ENCODE data around the gene VAT1L.

VAT1L gene

GRCh38 chr16:77877712-77878347 is 89.5 kb downstream of the VAT1L start:
- Histone ChIP-seq H3K36me3 (ENCODE audit: control insufficient read depth in 2 of 2, insufficient read depth in 2 of 2, low read length in 2 of 2) (no peaks in the 10 kb centered on the region), H3K27me3 (ENCODE audit: control insufficient read depth in 2 of 2, insufficient read depth in 2 of 2, low read length in 2 of 2) (no peaks in the 10 kb centered on the region), H3K4me1 (ENCODE audit: control insufficient read depth in 2 of 2, insufficient read depth in 2 of 2, low read length in 2 of 2) (no peaks in the 10 kb centered on the region), H3K27ac (ENCODE audit: low read depth in 2 of 2, low read length in 2 of 2) (no peak overlapping the region), H3K9ac (ENCODE audit: low read depth in 1 of 2, low read length in 2 of 2) (no peak overlapping the region), H3K9me3 (ENCODE audit: control insufficient read depth in 2 of 2, low read length in 2 of 2) (no peaks in the 10 kb centered on the region), H3K4me3 (ENCODE audit: low read length in 2 of 2) (no peak overlapping the region)

DNA sequence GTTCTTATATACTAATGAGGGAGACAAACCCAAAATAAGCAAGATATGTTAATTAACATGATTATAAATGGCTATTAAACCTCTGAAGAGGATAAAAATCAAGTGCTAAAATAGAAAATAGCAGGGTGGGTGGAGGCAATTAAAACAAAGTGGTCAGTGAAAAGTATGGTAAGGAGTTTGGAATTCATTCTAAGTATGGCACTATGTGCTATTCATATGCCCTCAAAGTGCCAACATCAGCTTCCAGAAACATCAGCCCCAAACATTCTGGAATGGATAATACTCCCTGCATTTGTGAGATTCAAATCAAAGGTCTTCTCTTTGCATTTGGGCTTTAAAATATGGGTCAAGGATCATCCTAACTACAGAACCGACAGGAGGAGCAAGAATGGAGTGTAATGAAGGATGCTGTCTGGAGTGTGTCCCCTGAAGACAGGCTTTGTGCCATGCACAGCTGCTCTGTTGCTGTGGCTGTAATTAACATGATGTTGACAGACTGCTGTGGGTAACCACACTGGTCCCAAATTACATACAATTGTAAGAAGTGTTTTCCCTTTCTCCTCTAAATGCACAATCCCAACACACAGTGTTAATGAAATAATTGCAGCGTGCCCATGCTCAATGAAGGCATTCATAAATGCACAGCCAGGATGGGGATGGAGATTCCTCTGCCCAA is 93.1 kb downstream of the VAT1L start:
- Histone ChIP-seq H3K4me3 (ENCODE audit: low read length in 2 of 2) (no peak overlapping the region), H3K36me3 (ENCODE audit: control insufficient read depth in 2 of 2, insufficient read depth in 2 of 2, low read length in 2 of 2) (no peaks in the 10 kb centered on the region), H3K4me1 (ENCODE audit: control insufficient read depth in 2 of 2, insufficient read depth in 2 of 2, low read length in 2 of 2) (no peaks in the 10 kb centered on the region), H3K9me3 (ENCODE audit: control insufficient read depth in 2 of 2, low read length in 2 of 2) (no peaks in the 10 kb centered on the region), H3K9ac (ENCODE audit: low read depth in 1 of 2, low read length in 2 of 2) (no peak overlapping the region), H3K27me3 (ENCODE audit: control insufficient read depth in 2 of 2, insufficient read depth in 2 of 2, low read length in 2 of 2) (no peaks in the 10 kb centered on the region), H3K27ac (ENCODE audit: low read depth in 2 of 2, low read length in 2 of 2) (no peak overlapping the region)

GRCh38 chr16:77882358-77882757 is 94.0 kb downstream of the VAT1L start:
- H3K9ac ChIP-seq (ENCODE audit: low read depth in 1 of 2, low read length in 2 of 2): no peak overlapping the region
- H3K27ac ChIP-seq (ENCODE audit: low read depth in 2 of 2, low read length in 2 of 2): no peak overlapping the region
- no peaks in the 10 kb centered on the region for H3K4me1 ChIP-seq (ENCODE audit: control insufficient read depth in 2 of 2, insufficient read depth in 2 of 2, low read length in 2 of 2)
- no peaks in the 10 kb centered on the region for H3K27me3 ChIP-seq (ENCODE audit: control insufficient read depth in 2 of 2, insufficient read depth in 2 of 2, low read length in 2 of 2)
- H3K9me3 ChIP-seq (ENCODE audit: control insufficient read depth in 2 of 2, low read length in 2 of 2): no peaks in the 10 kb centered on the region
- H3K4me3 ChIP-seq (ENCODE audit: low read length in 2 of 2): no peak overlapping the region
- no peaks in the 10 kb centered on the region for H3K36me3 ChIP-seq (ENCODE audit: control insufficient read depth in 2 of 2, insufficient read depth in 2 of 2, low read length in 2 of 2)

DNA sequence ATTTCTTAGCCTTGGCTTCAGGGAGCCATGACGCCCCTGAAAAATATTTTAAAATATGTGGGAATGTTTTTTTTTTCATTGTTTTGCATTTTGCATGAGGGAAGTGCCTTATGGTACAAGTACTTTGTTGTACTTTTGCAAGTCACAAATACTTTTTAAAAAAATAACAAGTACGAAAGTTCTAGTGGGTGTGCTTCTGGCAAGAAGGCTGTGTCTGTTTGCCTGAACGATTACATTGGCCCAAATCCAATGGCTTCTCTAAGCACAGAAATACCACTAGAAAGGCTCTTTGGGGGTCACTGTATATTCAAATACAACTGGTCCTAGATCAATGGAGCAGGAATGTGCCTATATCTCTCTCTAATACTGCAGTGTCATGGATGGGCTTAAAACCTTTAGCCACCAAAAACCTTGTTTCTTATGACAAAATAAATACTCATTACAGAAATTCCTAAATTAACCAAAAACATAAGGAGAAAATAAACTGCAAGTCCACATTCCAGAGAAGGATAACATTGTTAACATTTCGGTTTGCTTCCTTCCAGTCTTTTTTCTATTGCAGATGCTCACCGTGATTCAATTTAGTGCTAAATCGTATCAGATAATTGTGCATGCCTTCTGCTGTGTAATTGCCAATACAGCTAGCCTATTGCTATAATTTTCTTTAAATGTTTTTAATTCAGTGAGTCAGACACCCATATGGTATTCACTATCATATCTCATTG is 97.4 kb downstream of the VAT1L start:
- no peak overlapping the region for H3K27ac ChIP-seq (ENCODE audit: low read depth in 2 of 2, low read length in 2 of 2)
- H3K4me1 ChIP-seq (ENCODE audit: control insufficient read depth in 2 of 2, insufficient read depth in 2 of 2, low read length in 2 of 2): peaks cover 0 to 5% of the 10 kb centered on the region in 2 donors
- no peaks in the 10 kb centered on the region for H3K27me3 ChIP-seq (ENCODE audit: control insufficient read depth in 2 of 2, insufficient read depth in 2 of 2, low read length in 2 of 2)

DNA sequence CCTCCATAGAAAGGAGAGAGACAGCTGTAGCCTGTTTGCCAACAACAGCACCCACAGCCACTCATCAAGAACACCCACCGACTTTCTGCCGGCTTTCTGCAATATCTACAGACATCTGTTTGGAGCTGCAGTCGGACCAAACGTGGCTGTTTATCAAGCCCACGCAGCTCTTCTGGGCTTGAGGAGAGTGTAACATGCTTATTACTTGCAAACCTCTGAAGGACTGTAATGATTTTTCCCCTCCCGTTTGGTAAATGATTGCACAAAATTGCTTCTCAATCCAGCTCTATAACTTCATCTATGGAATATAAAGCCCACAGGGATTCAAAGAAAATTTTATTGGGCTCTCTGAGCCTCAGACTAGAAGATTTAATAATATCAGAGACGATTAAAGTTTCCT is 100.5 kb downstream of the VAT1L start:
- H3K9me3 ChIP-seq (ENCODE audit: control insufficient read depth in 2 of 2, low read length in 2 of 2): no peaks in the 10 kb centered on the region
- no peaks in the 10 kb centered on the region for H3K27me3 ChIP-seq (ENCODE audit: control insufficient read depth in 2 of 2, insufficient read depth in 2 of 2, low read length in 2 of 2)
- H3K36me3 ChIP-seq (ENCODE audit: control insufficient read depth in 2 of 2, insufficient read depth in 2 of 2, low read length in 2 of 2): no peaks in the 10 kb centered on the region
- no peak overlapping the region for H3K4me3 ChIP-seq (ENCODE audit: low read length in 2 of 2)
- no peak overlapping the region for H3K27ac ChIP-seq (ENCODE audit: low read depth in 2 of 2, low read length in 2 of 2)
- no peak overlapping the region for H3K9ac ChIP-seq (ENCODE audit: low read depth in 1 of 2, low read length in 2 of 2)
- H3K4me1 ChIP-seq (ENCODE audit: control insufficient read depth in 2 of 2, insufficient read depth in 2 of 2, low read length in 2 of 2): peaks cover 0 to 5% of the 10 kb centered on the region in 2 donors

More for the DNA sequence above, 97.4 kb downstream of the VAT1L start:
- Histone ChIP-seq H3K9ac (ENCODE audit: low read depth in 1 of 2, low read length in 2 of 2) (no peak overlapping the region), H3K4me3 (ENCODE audit: low read length in 2 of 2) (no peak overlapping the region), H3K36me3 (ENCODE audit: control insufficient read depth in 2 of 2, insufficient read depth in 2 of 2, low read length in 2 of 2) (no peaks in the 10 kb centered on the region), H3K9me3 (ENCODE audit: control insufficient read depth in 2 of 2, low read length in 2 of 2) (no peaks in the 10 kb centered on the region)

- no peaks in the 10 kb centered on the region for H3K36me3 ChIP-seq (ENCODE audit: control insufficient read depth in 2 of 2, insufficient read depth in 2 of 2, low read length in 2 of 2)
- no peak overlapping the region for H3K9ac ChIP-seq (ENCODE audit: low read depth in 1 of 2, low read length in 2 of 2)
- no peaks in the 10 kb centered on the region for H3K9me3 ChIP-seq (ENCODE audit: control insufficient read depth in 2 of 2, low read length in 2 of 2)
- H3K4me1 ChIP-seq (ENCODE audit: control insufficient read depth in 2 of 2, insufficient read depth in 2 of 2, low read length in 2 of 2): peaks cover 0 to 5% of the 10 kb centered on the region in 2 donors
- H3K4me3 ChIP-seq (ENCODE audit: low read length in 2 of 2): no peak overlapping the region
- H3K27me3 ChIP-seq (ENCODE audit: control insufficient read depth in 2 of 2, insufficient read depth in 2 of 2, low read length in 2 of 2): no peaks in the 10 kb centered on the region
- no peak overlapping the region for H3K27ac ChIP-seq (ENCODE audit: low read depth in 2 of 2, low read length in 2 of 2)
Observed at GRCh38 chr16:77890075-77890474, 101.7 kb downstream of the VAT1L start.

GRCh38 chr16:77894162-77894561 is 105.8 kb downstream of the VAT1L start:
- H3K4me1 ChIP-seq (ENCODE audit: control insufficient read depth in 2 of 2, insufficient read depth in 2 of 2, low read length in 2 of 2): peaks cover 0 to 3% of the 10 kb centered on the region in 2 donors
- no peaks in the 10 kb centered on the region for H3K27me3 ChIP-seq (ENCODE audit: control insufficient read depth in 2 of 2, insufficient read depth in 2 of 2, low read length in 2 of 2)
- no peak overlapping the region for H3K4me3 ChIP-seq (ENCODE audit: low read length in 2 of 2)
- H3K9ac ChIP-seq (ENCODE audit: low read depth in 1 of 2, low read length in 2 of 2): no peak overlapping the region
- H3K27ac ChIP-seq (ENCODE audit: low read depth in 2 of 2, low read length in 2 of 2): no peak overlapping the region
- H3K36me3 ChIP-seq (ENCODE audit: control insufficient read depth in 2 of 2, insufficient read depth in 2 of 2, low read length in 2 of 2): no peaks in the 10 kb centered on the region
- H3K9me3 ChIP-seq (ENCODE audit: control insufficient read depth in 2 of 2, low read length in 2 of 2): no peaks in the 10 kb centered on the region

DNA sequence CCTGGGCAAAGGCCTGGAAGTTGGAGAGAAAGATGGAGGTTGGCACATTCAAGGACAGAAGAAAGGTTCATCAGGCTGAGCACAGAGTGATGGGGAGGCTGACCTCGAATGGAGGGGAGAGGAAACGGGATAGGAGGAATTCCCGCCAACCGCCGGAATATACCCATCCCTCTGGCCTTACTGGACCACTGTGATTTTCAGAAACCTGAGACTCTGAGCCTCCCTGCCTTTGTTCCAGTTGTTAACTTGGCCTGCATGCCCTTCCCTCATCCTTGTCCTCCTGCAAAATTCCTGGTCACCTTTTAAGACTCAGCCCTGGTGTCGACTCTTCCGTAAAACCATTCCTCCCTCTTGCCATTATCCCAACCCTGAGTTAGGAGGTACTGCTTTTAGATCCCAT is 107.6 kb downstream of the VAT1L start:
- Histone ChIP-seq H3K27ac (ENCODE audit: low read depth in 2 of 2, low read length in 2 of 2) (no peak overlapping the region), H3K4me1 (ENCODE audit: control insufficient read depth in 2 of 2, insufficient read depth in 2 of 2, low read length in 2 of 2) (peaks cover 0 to 3% of the 10 kb centered on the region in 2 donors), H3K36me3 (ENCODE audit: control insufficient read depth in 2 of 2, insufficient read depth in 2 of 2, low read length in 2 of 2) (no peaks in the 10 kb centered on the region)

GRCh38 chr16:77896415-77897128 is 108.2 kb downstream of the VAT1L start:
- H3K9me3 ChIP-seq (ENCODE audit: control insufficient read depth in 2 of 2, low read length in 2 of 2): no peaks in the 10 kb centered on the region
- peaks cover 0 to 3% of the 10 kb centered on the region in 2 donors for H3K4me1 ChIP-seq (ENCODE audit: control insufficient read depth in 2 of 2, insufficient read depth in 2 of 2, low read length in 2 of 2)
- no peak overlapping the region for H3K4me3 ChIP-seq (ENCODE audit: low read length in 2 of 2)
- no peak overlapping the region for H3K9ac ChIP-seq (ENCODE audit: low read depth in 1 of 2, low read length in 2 of 2)
- H3K36me3 ChIP-seq (ENCODE audit: control insufficient read depth in 2 of 2, insufficient read depth in 2 of 2, low read length in 2 of 2): no peaks in the 10 kb centered on the region
- no peak overlapping the region for H3K27ac ChIP-seq (ENCODE audit: low read depth in 2 of 2, low read length in 2 of 2)
- H3K27me3 ChIP-seq (ENCODE audit: control insufficient read depth in 2 of 2, insufficient read depth in 2 of 2, low read length in 2 of 2): no peaks in the 10 kb centered on the region

More for the DNA sequence above, 107.6 kb downstream of the VAT1L start:
- no peaks in the 10 kb centered on the region for H3K9me3 ChIP-seq (ENCODE audit: control insufficient read depth in 2 of 2, low read length in 2 of 2)
- H3K27me3 ChIP-seq (ENCODE audit: control insufficient read depth in 2 of 2, insufficient read depth in 2 of 2, low read length in 2 of 2): no peaks in the 10 kb centered on the region
- no peak overlapping the region for H3K9ac ChIP-seq (ENCODE audit: low read depth in 1 of 2, low read length in 2 of 2)
- H3K4me3 ChIP-seq (ENCODE audit: low read length in 2 of 2): no peak overlapping the region

GRCh38 chr16:77897129-77897437 is 108.7 kb downstream of the VAT1L start:
- Histone ChIP-seq H3K9ac (ENCODE audit: low read depth in 1 of 2, low read length in 2 of 2) (no peak overlapping the region), H3K36me3 (ENCODE audit: control insufficient read depth in 2 of 2, insufficient read depth in 2 of 2, low read length in 2 of 2) (no peaks in the 10 kb centered on the region), H3K27ac (ENCODE audit: low read depth in 2 of 2, low read length in 2 of 2) (no peak overlapping the region), H3K4me1 (ENCODE audit: control insufficient read depth in 2 of 2, insufficient read depth in 2 of 2, low read length in 2 of 2) (peaks cover 0 to 3% of the 10 kb centered on the region in 2 donors), H3K27me3 (ENCODE audit: control insufficient read depth in 2 of 2, insufficient read depth in 2 of 2, low read length in 2 of 2) (no peaks in the 10 kb centered on the region), H3K4me3 (ENCODE audit: low read length in 2 of 2) (no peak overlapping the region), H3K9me3 (ENCODE audit: control insufficient read depth in 2 of 2, low read length in 2 of 2) (no peaks in the 10 kb centered on the region)

All from mucosa of rectum (tissue), 2 donors.